IMR-90 (cell line): ENCODE measurements around the gene SEC24D. TPM values are rescaled to one million over a fixed set of nuclear protein-coding genes. Genes with fewer than 3 reads are reported as not detected.

Experiments used
- ATAC-seq: fragments of 200-7000 bp; cut with Tn5 transposase; 2 replicates; pipeline ENCODE4 v1.9.1; 2020; ENCODE audit warnings: low read depth, mild to moderate bottlenecking, moderate library complexity
- BruUV-seq: library from RNA; stranded (reverse); fragments of 400-500 nt; replicated peaks from 2 replicates; lab custom pipeline; 2021; lab: Mats Ljungman, UMichigan
- CTCF ChIA-PET: fragments of 300-600 bp; formaldehyde crosslinking; extraction: SDS; loops from one replicate; lab custom pipeline; 2021; ENCODE audit warnings: antibody characterized with exemption; lab: Yijun Ruan, JAX
- POLR2A ChIA-PET: fragments of 300-600 bp; sonication (Branson Sonifier 250); formaldehyde crosslinking; loops from one replicate; lab custom pipeline; 2022; ENCODE audit warnings: antibody characterized with exemption; ENCODE audit not compliant: unreplicated experiment; lab: Charles Lee
- DNase-seq: peaks from one replicate; pipeline ENCODE4 v3.0.0; 2013
- H2AFZ ChIP-seq: replicated peaks from 2 replicates; pipeline ENCODE3; 2013; ENCODE audit warnings: low read length, mild to moderate bottlenecking; ENCODE audit not compliant: poor library complexity
- H2AK5ac ChIP-seq: 2 replicates; pipeline ENCODE4 v1.6.1; 2013; ENCODE audit warnings: low read depth, low read length, inconsistent platforms
- H2AK9ac ChIP-seq: replicated peaks from 2 replicates; pipeline ENCODE3; 2013; ENCODE audit warnings: mild to moderate bottlenecking, low read depth, low read length, moderate library complexity; ENCODE audit not compliant: poor library complexity
- H2BK120ac ChIP-seq: 2 replicates; pipeline ENCODE4 v1.6.1; 2013; ENCODE audit warnings: low read depth, low read length, inconsistent platforms
- H2BK15ac ChIP-seq: 3 replicates; pipeline ENCODE4 v1.6.1; 2013; ENCODE audit warnings: low read depth, low read length, inconsistent platforms
- H2BK20ac ChIP-seq: 2 replicates; pipeline ENCODE4 v1.6.1; 2013; ENCODE audit warnings: low read depth, mild to moderate bottlenecking, inconsistent platforms, low read length, moderate library complexity
- H2BK5ac ChIP-seq: 2 replicates; pipeline ENCODE4 v1.6.1; 2013; ENCODE audit warnings: mild to moderate bottlenecking, low read depth, low read length, inconsistent platforms; ENCODE audit not compliant: poor library complexity, severe bottlenecking
- H3K14ac ChIP-seq: replicated peaks from 2 replicates; pipeline ENCODE4 v1.6.1; 2013; ENCODE audit warnings: low read depth, low read length, inconsistent platforms
- H3K18ac ChIP-seq: 2 replicates; pipeline ENCODE4 v1.6.1; 2013; ENCODE audit warnings: low read depth, low read length, control low read depth
- H3K23ac ChIP-seq: 2 replicates; pipeline ENCODE4 v1.6.1; 2013; ENCODE audit warnings: low read depth, low read length, inconsistent platforms
- H3K27ac ChIP-seq: 2 replicates; pipeline ENCODE4 v1.5.1; 2013; ENCODE audit warnings: mild to moderate bottlenecking, control low read depth, low read length; ENCODE audit not compliant: insufficient read depth
- H3K27me3 ChIP-seq: 2 replicates; pipeline ENCODE4 v1.6.1; 2013; ENCODE audit warnings: low read length; ENCODE audit not compliant: control insufficient read depth, insufficient read depth
- H3K36me3 ChIP-seq: 2 replicates; pipeline ENCODE4 v1.6.1; 2013; ENCODE audit warnings: low read length, mixed read lengths; ENCODE audit not compliant: control insufficient read depth, insufficient read depth
- H3K4ac ChIP-seq: 2 replicates; pipeline ENCODE4 v1.6.1; 2013; ENCODE audit warnings: low read depth, low read length, inconsistent platforms
- H3K4me1 ChIP-seq: 2 replicates; pipeline ENCODE4 v1.6.1; 2013; ENCODE audit warnings: low read length, mixed read lengths; ENCODE audit not compliant: control insufficient read depth, insufficient read depth
- H3K4me2 ChIP-seq: 2 replicates; pipeline ENCODE4 v1.6.1; 2013; ENCODE audit warnings: low read depth, mild to moderate bottlenecking, control low read depth, low read length, moderate library complexity
- H3K4me3 ChIP-seq: 2 replicates; pipeline ENCODE4 v1.5.1; 2013; ENCODE audit warnings: low read depth, mild to moderate bottlenecking, control low read depth, low read length, moderate library complexity; ENCODE audit not compliant: insufficient read depth
- H3K56ac ChIP-seq: 2 replicates; pipeline ENCODE4 v1.6.1; 2013; ENCODE audit warnings: low read length, inconsistent platforms; ENCODE audit not compliant: insufficient read depth; ENCODE audit errors: extremely low read depth
- H3K79me1 ChIP-seq, 2 experiments: 2 replicates each; pipeline ENCODE4 v1.6.1; 2013; ENCODE audit warnings: low read length in 2 of 2, inconsistent platforms in 1 of 2, low read depth in 1 of 2
- H3K9ac ChIP-seq: 2 replicates; pipeline ENCODE4 v1.6.1; 2013; ENCODE audit warnings: low read depth, low read length, control low read depth
- H3K9me1 ChIP-seq: 2 replicates; pipeline ENCODE4 v1.6.1; 2013; ENCODE audit warnings: low read length, inconsistent platforms; ENCODE audit not compliant: insufficient read depth
- H3K9me3 ChIP-seq: 2 replicates; pipeline ENCODE4 v1.6.1; 2013; ENCODE audit warnings: low read length; ENCODE audit not compliant: control insufficient read depth, insufficient read depth
- H4K20me1 ChIP-seq: 2 replicates; pipeline ENCODE4 v1.6.1; 2013; ENCODE audit warnings: low read length, inconsistent platforms; ENCODE audit not compliant: insufficient read depth
- H4K5ac ChIP-seq: 2 replicates; pipeline ENCODE4 v1.6.1; 2013; ENCODE audit warnings: mild to moderate bottlenecking, low read depth, low read length, control low read depth
- H4K8ac ChIP-seq, 2 experiments: 2 replicates each; pipeline ENCODE4 v1.6.1; 2013; ENCODE audit warnings: low read depth in 2 of 2, low read length in 2 of 2, control low read depth in 1 of 2, inconsistent platforms in 1 of 2
- H4K91ac ChIP-seq: 2 replicates; pipeline ENCODE4 v1.6.1; 2013; ENCODE audit warnings: low read depth, low read length, inconsistent platforms; ENCODE audit not compliant: insufficient read depth
- BHLHE40 ChIP-seq: fragments of 150-350 bp; IDR thresholded peaks from 2 replicates; pipeline ENCODE4 v1.6.1; 2016; ENCODE audit warnings: mild to moderate bottlenecking, low read depth, low read length
- CEBPB ChIP-seq: IDR thresholded peaks from 2 replicates; pipeline ENCODE4 v1.6.1; 2012; ENCODE audit warnings: low read depth, low read length, improper control_type of control experiment
- CHD1 ChIP-seq: IDR thresholded peaks from 2 replicates; pipeline ENCODE4 v1.6.1; 2012; ENCODE audit warnings: low read depth, low read length, improper control_type of control experiment
- FOS ChIP-seq: fragments of 150-350 bp; IDR thresholded peaks from 2 replicates; pipeline ENCODE4 v1.6.1; 2016; ENCODE audit warnings: low read depth, low read length
- MAFK ChIP-seq: IDR thresholded peaks from 2 replicates; pipeline ENCODE4 v1.6.1; 2012; ENCODE audit warnings: low read depth, low read length, improper control_type of control experiment
- MAZ ChIP-seq: IDR thresholded peaks from 2 replicates; pipeline ENCODE4 v1.6.1; 2012; ENCODE audit warnings: low read depth, mild to moderate bottlenecking, low read length, improper control_type of control experiment, moderate library complexity, borderline replicate concordance
- MXI1 ChIP-seq: IDR thresholded peaks from 2 replicates; pipeline ENCODE4 v1.6.1; 2012; ENCODE audit warnings: low read depth, mild to moderate bottlenecking, low read length, moderate library complexity, borderline replicate concordance
- NFE2L2 ChIP-seq: fragments of 150-350 bp; IDR thresholded peaks from 2 replicates; pipeline ENCODE4 v1.6.1; 2016; ENCODE audit warnings: low read depth, mild to moderate bottlenecking, low read length
- POLR2A ChIP-seq: IDR thresholded peaks from 2 replicates; pipeline ENCODE4 v1.6.1; 2012; ENCODE audit warnings: mild to moderate bottlenecking, low read depth, low read length
- RAD21 ChIP-seq: IDR thresholded peaks from 2 replicates; pipeline ENCODE4 v1.6.1; 2012; ENCODE audit warnings: low read length, improper control_type of control experiment
- RCOR1 ChIP-seq: IDR thresholded peaks from 2 replicates; pipeline ENCODE4 v1.6.1; 2012; ENCODE audit warnings: mild to moderate bottlenecking, low read length, improper control_type of control experiment; ENCODE audit not compliant: insufficient replicate concordance
- RFX5 ChIP-seq: IDR thresholded peaks from 2 replicates; pipeline ENCODE4 v1.8.0; 2012; ENCODE audit warnings: low read depth, mild to moderate bottlenecking, low read length, moderate library complexity
- SMC3 ChIP-seq: fragments of 150-350 bp; IDR thresholded peaks from 2 replicates; pipeline ENCODE4 v1.6.1; 2016; ENCODE audit warnings: low read depth, mild to moderate bottlenecking, antibody characterized with exemption, low read length, moderate library complexity
- WGBS, 2 experiments: methylation state at CpG; one replicate each; pipeline versions ENCODE4 v1.1.5 to v1.1.7; 2013; ENCODE audit warnings: missing lambda C conversion rate in 2 of 2; ENCODE audit not compliant: insufficient read length in 1 of 2; ENCODE audit errors: extremely low coverage in 2 of 2; 5-methylcytosine and 5-hydroxymethylcytosine counted together
- dilution Hi-C: fragments of 300-500 bp; cut with HindIII; formaldehyde crosslinking; loops from one replicate; pipeline ENCODE4 v1.14.3; 2018; ENCODE audit warnings: low sequenced_read_pairs; ENCODE audit not compliant: unreplicated experiment
- in situ Hi-C: fragments of 300-500 bp; cut with MboI; formaldehyde crosslinking; loops from 3 replicates; pipeline ENCODE4 v1.14.3; 2019; ENCODE audit warnings: low sequenced_read_pairs, inconsistent platforms, mixed read lengths
- intact Hi-C: fragments of 100-400 bp; cut with micrococcal nuclease; formaldehyde crosslinking; loops from 2 replicates; pipeline ENCODE4 v1.10.0; 2022
- polyA plus RNA-seq, 3 experiments: library from polyadenylated mRNA; depleted of rRNA; stranded (reverse); fragments of >200 nt; gene quantifications; 2 replicates each; pipeline ENCODE4 v1.2.3, GENCODE V29; 2012; ENCODE audit warnings: low replicate concordance in 1 of 3
- total RNA-seq: library from RNA; depleted of rRNA; stranded (reverse); fragments of >200 nt; gene quantifications from 2 replicates; pipeline ENCODE4 v1.2.3, GENCODE V29; 2012
- TF ChIP-seq, protein P1 (sequence below): fragments of 150-350 bp; IDR thresholded peaks from 2 replicates; pipeline ENCODE4 v1.6.1; 2016; ENCODE audit warnings: low read depth, mild to moderate bottlenecking, low read length, moderate library complexity, borderline replicate concordance
- TF ChIP-seq, protein P2 (sequence below): fragments of 150-350 bp; IDR thresholded peaks from 2 replicates; pipeline ENCODE4 v1.6.1; 2017; ENCODE audit warnings: mild to moderate bottlenecking, antibody characterized with exemption, low read length, low read depth
- TF ChIP-seq, protein P3 (sequence below): conservative IDR thresholded peaks from 2 replicates; pipeline ENCODE4 v1.5.1; 2012; ENCODE audit warnings: mild to moderate bottlenecking, low read depth, low read length, improper control_type of control experiment

SEC24D gene
- total and polyA plus RNA-seq, 2 of the 4 experiments (the other 2 are of a cell fraction): 93.2 to 111 TPM

DNA sequence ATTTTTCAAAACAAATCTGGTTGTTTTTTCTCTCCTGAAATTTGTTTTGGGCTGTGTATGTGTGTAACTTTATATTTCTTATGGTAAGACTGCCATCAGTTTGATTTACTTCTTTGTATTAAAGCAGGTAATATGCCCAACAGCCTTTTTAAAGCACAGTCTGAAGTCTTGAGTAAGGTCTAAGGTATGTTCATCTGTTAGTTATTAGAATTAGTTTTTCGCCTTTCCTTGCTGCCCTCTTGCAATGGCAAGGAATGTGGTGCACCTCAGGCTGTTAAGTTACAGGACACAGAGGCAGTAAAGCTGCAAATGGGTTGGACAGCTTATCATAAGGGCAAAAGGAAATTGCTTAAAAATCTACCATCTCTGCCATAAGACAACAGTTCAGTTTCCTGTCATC lies 79.0 kb downstream of the SEC24D start:
- ChIA-PET CTCF (no interaction called here), POLR2A (no interaction called here)
- dilution Hi-C loops (no loop called here), intact Hi-C loops (no loop called here), in situ Hi-C loops (no loop called here)
- DNase-seq: no peak
- no peak overlapping the region for H2AK5ac ChIP-seq
- H3K14ac ChIP-seq: no peak overlapping the region; the same call in 1 of the 2 replicates
- H3K4me2 ChIP-seq: no peak overlapping the region
- H3K4me3 ChIP-seq: no peak overlapping the region
- no peak overlapping the region; the same call in 1 of the 2 replicates for H2BK20ac ChIP-seq
- no peak overlapping the region for H2AK9ac ChIP-seq
- peaks cover 35% of the 10 kb centered on the region for H4K20me1 ChIP-seq
- WGBS, 2 experiments: no CpG with 5 or more reads among the region's 1 CpG
- H4K91ac ChIP-seq: no peak overlapping the region
- H2BK120ac ChIP-seq: 0 out of 2 replicates have a peak overlapping the region, but pooled peaks have one; percentile 9
- peaks cover 20% of the 10 kb centered on the region for H3K9me1 ChIP-seq
- peak overlapping the region; percentile 12 for H4K5ac ChIP-seq
- peaks cover 29 to 62% of the 10 kb centered on the region in 2 experiments for H3K79me1 ChIP-seq
- H4K8ac ChIP-seq: peak overlapping the region in 1 of 2 experiments; percentile 17; a peak in 1 of 4 replicates
- peaks cover 25% of the 10 kb centered on the region for H3K4me1 ChIP-seq
- no peak for ATAC-seq
- H3K36me3 ChIP-seq: peaks cover 19% of the 10 kb centered on the region
- H3K18ac ChIP-seq: peak overlapping the region; percentile 87
- no TSS peak for BruUV-seq
- no peak for TF ChIP-seq CEBPB
- no peak for TF ChIP-seq RAD21
- TF ChIP-seq, protein P1, sequence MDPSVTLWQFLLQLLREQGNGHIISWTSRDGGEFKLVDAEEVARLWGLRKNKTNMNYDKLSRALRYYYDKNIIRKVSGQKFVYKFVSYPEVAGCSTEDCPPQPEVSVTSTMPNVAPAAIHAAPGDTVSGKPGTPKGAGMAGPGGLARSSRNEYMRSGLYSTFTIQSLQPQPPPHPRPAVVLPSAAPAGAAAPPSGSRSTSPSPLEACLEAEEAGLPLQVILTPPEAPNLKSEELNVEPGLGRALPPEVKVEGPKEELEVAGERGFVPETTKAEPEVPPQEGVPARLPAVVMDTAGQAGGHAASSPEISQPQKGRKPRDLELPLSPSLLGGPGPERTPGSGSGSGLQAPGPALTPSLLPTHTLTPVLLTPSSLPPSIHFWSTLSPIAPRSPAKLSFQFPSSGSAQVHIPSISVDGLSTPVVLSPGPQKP: no peak
- no peak for TF ChIP-seq RCOR1
- TF ChIP-seq, protein P2, sequence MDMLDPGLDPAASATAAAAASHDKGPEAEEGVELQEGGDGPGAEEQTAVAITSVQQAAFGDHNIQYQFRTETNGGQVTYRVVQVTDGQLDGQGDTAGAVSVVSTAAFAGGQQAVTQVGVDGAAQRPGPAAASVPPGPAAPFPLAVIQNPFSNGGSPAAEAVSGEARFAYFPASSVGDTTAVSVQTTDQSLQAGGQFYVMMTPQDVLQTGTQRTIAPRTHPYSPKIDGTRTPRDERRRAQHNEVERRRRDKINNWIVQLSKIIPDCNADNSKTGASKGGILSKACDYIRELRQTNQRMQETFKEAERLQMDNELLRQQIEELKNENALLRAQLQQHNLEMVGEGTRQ: no peak
- no peak for TF ChIP-seq BHLHE40
- no peak for TF ChIP-seq NFE2L2
- no peak for TF ChIP-seq MXI1
- TF ChIP-seq, protein P3, sequence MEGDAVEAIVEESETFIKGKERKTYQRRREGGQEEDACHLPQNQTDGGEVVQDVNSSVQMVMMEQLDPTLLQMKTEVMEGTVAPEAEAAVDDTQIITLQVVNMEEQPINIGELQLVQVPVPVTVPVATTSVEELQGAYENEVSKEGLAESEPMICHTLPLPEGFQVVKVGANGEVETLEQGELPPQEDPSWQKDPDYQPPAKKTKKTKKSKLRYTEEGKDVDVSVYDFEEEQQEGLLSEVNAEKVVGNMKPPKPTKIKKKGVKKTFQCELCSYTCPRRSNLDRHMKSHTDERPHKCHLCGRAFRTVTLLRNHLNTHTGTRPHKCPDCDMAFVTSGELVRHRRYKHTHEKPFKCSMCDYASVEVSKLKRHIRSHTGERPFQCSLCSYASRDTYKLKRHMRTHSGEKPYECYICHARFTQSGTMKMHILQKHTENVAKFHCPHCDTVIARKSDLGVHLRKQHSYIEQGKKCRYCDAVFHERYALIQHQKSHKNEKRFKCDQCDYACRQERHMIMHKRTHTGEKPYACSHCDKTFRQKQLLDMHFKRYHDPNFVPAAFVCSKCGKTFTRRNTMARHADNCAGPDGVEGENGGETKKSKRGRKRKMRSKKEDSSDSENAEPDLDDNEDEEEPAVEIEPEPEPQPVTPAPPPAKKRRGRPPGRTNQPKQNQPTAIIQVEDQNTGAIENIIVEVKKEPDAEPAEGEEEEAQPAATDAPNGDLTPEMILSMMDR: no peak
- TF ChIP-seq MAFK: no peak
- TF ChIP-seq POLR2A: no peak
- TF ChIP-seq FOS: no peak
- TF ChIP-seq MAZ: no peak
- no peak for TF ChIP-seq RFX5
- TF ChIP-seq SMC3: no peak
- TF ChIP-seq CHD1: no peak
- no peak overlapping the region for H3K56ac ChIP-seq
- no peaks in the 10 kb centered on the region for H3K9me3 ChIP-seq
- no peak overlapping the region for H3K9ac ChIP-seq
- H2AFZ ChIP-seq: no peak overlapping the region
- H3K27me3 ChIP-seq: no peaks in the 10 kb centered on the region
- H3K4ac ChIP-seq: no peak overlapping the region
- H3K23ac ChIP-seq: peak overlapping the region; percentile 14; the same call in 1 of the 2 replicates
- peak overlapping the region; percentile 83 for H2BK5ac ChIP-seq
- H3K27ac ChIP-seq: peak overlapping the region; percentile 11; the same call in 1 of the 2 replicates
- H2BK15ac ChIP-seq: no peak overlapping the region
